Measurements from ENCODE around the gene FBXL5.

FBXL5 gene

GRCh38 chr4:15665753-15666365 lies 10.7 kb upstream of the FBXL5 start:
- no peaks in the 10 kb centered on the region for H3K36me3 ChIP-seq (ENCODE audit: control insufficient read depth in 1 of 2, insufficient read depth in 2 of 2, low read length in 2 of 2)
- H3K27ac ChIP-seq (ENCODE audit: low read depth, low read length), result no peak overlapping the region
- H3K9ac ChIP-seq (ENCODE audit: low read depth in 1 of 2, low read length in 2 of 2), result no peak overlapping the region
- H3K27me3 ChIP-seq (ENCODE audit: control insufficient read depth in 1 of 2, insufficient read depth in 2 of 2, low read length in 2 of 2), result no peaks in the 10 kb centered on the region
- no peaks in the 10 kb centered on the region for H3K9me3 ChIP-seq (ENCODE audit: control insufficient read depth in 1 of 2, low read length in 2 of 2)
- no peak overlapping the region for H3K4me3 ChIP-seq (ENCODE audit: low read depth in 1 of 2, low read length in 2 of 2)
- H3K4me1 ChIP-seq (ENCODE audit: control insufficient read depth in 1 of 2, insufficient read depth in 2 of 2, low read length in 2 of 2), result peaks cover 3 to 4% of the 10 kb centered on the region in 2 donors

GRCh38 chr4:15659768-15660570 lies 4.8 kb upstream of the FBXL5 start:
- H3K4me1 ChIP-seq (ENCODE audit: control insufficient read depth in 1 of 2, insufficient read depth in 2 of 2, low read length in 2 of 2), result peaks cover 4 to 16% of the 10 kb centered on the region in 2 donors
- no peaks in the 10 kb centered on the region for H3K27me3 ChIP-seq (ENCODE audit: control insufficient read depth in 1 of 2, insufficient read depth in 2 of 2, low read length in 2 of 2)
- no peak overlapping the region for H3K9ac ChIP-seq (ENCODE audit: low read depth in 1 of 2, low read length in 2 of 2)
- no peaks in the 10 kb centered on the region for H3K36me3 ChIP-seq (ENCODE audit: control insufficient read depth in 1 of 2, insufficient read depth in 2 of 2, low read length in 2 of 2)
- no peak overlapping the region for H3K4me3 ChIP-seq (ENCODE audit: low read depth in 1 of 2, low read length in 2 of 2)
- H3K9me3 ChIP-seq (ENCODE audit: control insufficient read depth in 1 of 2, low read length in 2 of 2), result no peaks in the 10 kb centered on the region
- no peak overlapping the region for H3K27ac ChIP-seq (ENCODE audit: low read depth, low read length)

GRCh38 chr4:15658781-15659180 lies 3.6 kb upstream of the FBXL5 start:
- Histone ChIP-seq H3K4me1 (ENCODE audit: control insufficient read depth in 1 of 2, insufficient read depth in 2 of 2, low read length in 2 of 2) (peaks cover 4 to 17% of the 10 kb centered on the region in 2 donors), H3K27ac (ENCODE audit: low read depth, low read length) (no peak overlapping the region), H3K36me3 (ENCODE audit: control insufficient read depth in 1 of 2, insufficient read depth in 2 of 2, low read length in 2 of 2) (no peaks in the 10 kb centered on the region), H3K9ac (ENCODE audit: low read depth in 1 of 2, low read length in 2 of 2) (no peak overlapping the region), H3K27me3 (ENCODE audit: control insufficient read depth in 1 of 2, insufficient read depth in 2 of 2, low read length in 2 of 2) (no peaks in the 10 kb centered on the region), H3K9me3 (ENCODE audit: control insufficient read depth in 1 of 2, low read length in 2 of 2) (no peaks in the 10 kb centered on the region), H3K4me3 (ENCODE audit: low read depth in 1 of 2, low read length in 2 of 2) (no peak overlapping the region)

GRCh38 chr4:15658136-15658770 lies 3.1 kb upstream of the FBXL5 start:
- Histone ChIP-seq H3K4me3 (ENCODE audit: low read depth in 1 of 2, low read length in 2 of 2) (no peak overlapping the region), H3K9ac (ENCODE audit: low read depth in 1 of 2, low read length in 2 of 2) (no peak overlapping the region), H3K4me1 (ENCODE audit: control insufficient read depth in 1 of 2, insufficient read depth in 2 of 2, low read length in 2 of 2) (peaks cover 4 to 20% of the 10 kb centered on the region in 2 donors), H3K27me3 (ENCODE audit: control insufficient read depth in 1 of 2, insufficient read depth in 2 of 2, low read length in 2 of 2) (no peaks in the 10 kb centered on the region), H3K36me3 (ENCODE audit: control insufficient read depth in 1 of 2, insufficient read depth in 2 of 2, low read length in 2 of 2) (no peaks in the 10 kb centered on the region), H3K9me3 (ENCODE audit: control insufficient read depth in 1 of 2, low read length in 2 of 2) (no peaks in the 10 kb centered on the region), H3K27ac (ENCODE audit: low read depth, low read length) (no peak overlapping the region)

GRCh38 chr4:15657366-15657765 lies 2.2 kb upstream of the FBXL5 start:
- no peak overlapping the region for H3K9ac ChIP-seq (ENCODE audit: low read depth in 1 of 2, low read length in 2 of 2)
- no peaks in the 10 kb centered on the region for H3K9me3 ChIP-seq (ENCODE audit: control insufficient read depth in 1 of 2, low read length in 2 of 2)
- no peaks in the 10 kb centered on the region for H3K27me3 ChIP-seq (ENCODE audit: control insufficient read depth in 1 of 2, insufficient read depth in 2 of 2, low read length in 2 of 2)
- H3K36me3 ChIP-seq (ENCODE audit: control insufficient read depth in 1 of 2, insufficient read depth in 2 of 2, low read length in 2 of 2), result no peaks in the 10 kb centered on the region
- no peak overlapping the region for H3K27ac ChIP-seq (ENCODE audit: low read depth, low read length)
- H3K4me1 ChIP-seq (ENCODE audit: control insufficient read depth in 1 of 2, insufficient read depth in 2 of 2, low read length in 2 of 2), result peaks cover 9 to 26% of the 10 kb centered on the region in 2 donors
- H3K4me3 ChIP-seq (ENCODE audit: low read depth in 1 of 2, low read length in 2 of 2), result no peak overlapping the region

- no peaks in the 10 kb centered on the region for H3K36me3 ChIP-seq (ENCODE audit: control insufficient read depth in 1 of 2, insufficient read depth in 2 of 2, low read length in 2 of 2)
- no peaks in the 10 kb centered on the region for H3K9me3 ChIP-seq (ENCODE audit: control insufficient read depth in 1 of 2, low read length in 2 of 2)
- H3K4me3 ChIP-seq (ENCODE audit: low read depth in 1 of 2, low read length in 2 of 2), result peak overlapping the region; percentile 82 to 83
- H3K9ac ChIP-seq (ENCODE audit: low read depth in 1 of 2, low read length in 2 of 2), result peak overlapping the region; percentile 92 to 96
- H3K27me3 ChIP-seq (ENCODE audit: control insufficient read depth in 1 of 2, insufficient read depth in 2 of 2, low read length in 2 of 2), result no peaks in the 10 kb centered on the region
- H3K4me1 ChIP-seq (ENCODE audit: control insufficient read depth in 1 of 2, insufficient read depth in 2 of 2, low read length in 2 of 2), result peaks cover 18 to 37% of the 10 kb centered on the region in 2 donors
- H3K27ac ChIP-seq (ENCODE audit: low read depth, low read length), result peak overlapping the region; percentile 99
Measured at GRCh38 chr4:15656038-15656470, 897 bp upstream of the FBXL5 start.

- H3K4me1 ChIP-seq (ENCODE audit: control insufficient read depth in 1 of 2, insufficient read depth in 2 of 2, low read length in 2 of 2), result peaks cover 29 to 45% of the 10 kb centered on the region in 2 donors
- peak overlapping the region; percentile 96 for H3K27ac ChIP-seq (ENCODE audit: low read depth, low read length)
- no peaks in the 10 kb centered on the region for H3K36me3 ChIP-seq (ENCODE audit: control insufficient read depth in 1 of 2, insufficient read depth in 2 of 2, low read length in 2 of 2)
- no peaks in the 10 kb centered on the region for H3K9me3 ChIP-seq (ENCODE audit: control insufficient read depth in 1 of 2, low read length in 2 of 2)
- peak overlapping the region; percentile 72 to 83 for H3K4me3 ChIP-seq (ENCODE audit: low read depth in 1 of 2, low read length in 2 of 2)
- no peaks in the 10 kb centered on the region for H3K27me3 ChIP-seq (ENCODE audit: control insufficient read depth in 1 of 2, insufficient read depth in 2 of 2, low read length in 2 of 2)
- peak overlapping the region; percentile 81 to 96 for H3K9ac ChIP-seq (ENCODE audit: low read depth in 1 of 2, low read length in 2 of 2)
Measured at GRCh38 chr4:15654593-15655222, 449 bp downstream of the FBXL5 start.

- Histone ChIP-seq H3K27me3 (ENCODE audit: control insufficient read depth in 1 of 2, insufficient read depth in 2 of 2, low read length in 2 of 2) (no peaks in the 10 kb centered on the region), H3K27ac (ENCODE audit: low read depth, low read length) (peak overlapping the region; percentile 96), H3K4me3 (ENCODE audit: low read depth in 1 of 2, low read length in 2 of 2) (peak overlapping the region; percentile 72 to 83), H3K36me3 (ENCODE audit: control insufficient read depth in 1 of 2, insufficient read depth in 2 of 2, low read length in 2 of 2) (no peaks in the 10 kb centered on the region), H3K4me1 (ENCODE audit: control insufficient read depth in 1 of 2, insufficient read depth in 2 of 2, low read length in 2 of 2) (peaks cover 30 to 48% of the 10 kb centered on the region in 2 donors), H3K9ac (ENCODE audit: low read depth in 1 of 2, low read length in 2 of 2) (peak overlapping the region; percentile 81 to 83), H3K9me3 (ENCODE audit: control insufficient read depth in 1 of 2, low read length in 2 of 2) (no peaks in the 10 kb centered on the region)
Measured at GRCh38 chr4:15653864-15654592, 1.1 kb downstream of the FBXL5 start.

- peaks cover 30 to 49% of the 10 kb centered on the region in 2 donors for H3K4me1 ChIP-seq (ENCODE audit: control insufficient read depth in 1 of 2, insufficient read depth in 2 of 2, low read length in 2 of 2)
- no peaks in the 10 kb centered on the region for H3K36me3 ChIP-seq (ENCODE audit: control insufficient read depth in 1 of 2, insufficient read depth in 2 of 2, low read length in 2 of 2)
- H3K27ac ChIP-seq (ENCODE audit: low read depth, low read length), result no peak overlapping the region
- H3K9me3 ChIP-seq (ENCODE audit: control insufficient read depth in 1 of 2, low read length in 2 of 2), result no peaks in the 10 kb centered on the region
- peak overlapping the region; percentile 81 to 83 for H3K9ac ChIP-seq (ENCODE audit: low read depth in 1 of 2, low read length in 2 of 2)
- H3K27me3 ChIP-seq (ENCODE audit: control insufficient read depth in 1 of 2, insufficient read depth in 2 of 2, low read length in 2 of 2), result no peaks in the 10 kb centered on the region
- H3K4me3 ChIP-seq (ENCODE audit: low read depth in 1 of 2, low read length in 2 of 2), result peak overlapping the region; percentile 72 to 83
Measured at GRCh38 chr4:15653420-15653819, 1.7 kb downstream of the FBXL5 start.
